ENCODE measurements around the gene ZNF593OS. TPM values are rescaled to one million over a fixed set of nuclear protein-coding genes. Genes with fewer than 3 reads are reported as not detected.

ZNF593OS gene
- total and polyA plus RNA-seq, 4 donors: 0.10 to 0.32 TPM; not detected in 2

GRCh38 chr1:26220199-26220912, 48.7 kb upstream of the ZNF593OS start:
- Histone ChIP-seq H3K27me3 (ENCODE audit: control insufficient read depth in 4 of 4, insufficient read depth in 4 of 4, low read length in 3 of 4) (no peaks in the 10 kb centered on the region), H3K27ac (ENCODE audit: low read depth in 1 of 2, low read length in 2 of 2) (no peak overlapping the region), H3K9ac (ENCODE audit: low read depth in 1 of 2, low read length in 2 of 2) (no peak overlapping the region), H3K4me3 (ENCODE audit: low read depth in 1 of 3, low read length in 3 of 3) (no peak overlapping the region), H3K9me3 (ENCODE audit: control insufficient read depth in 4 of 4, low read length in 3 of 4) (no peaks in the 10 kb centered on the region), H3K36me3 (ENCODE audit: control insufficient read depth in 4 of 4, insufficient read depth in 3 of 4, low read depth in 1 of 4, low read length in 3 of 4) (no peaks in the 10 kb centered on the region), H3K4me1 (ENCODE audit: control insufficient read depth in 4 of 4, insufficient read depth in 4 of 4, low read length in 3 of 4) (peaks cover 0 to 6% (median 3%) of the 10 kb centered on the region in 4 donors)
- WGBS: 78% methylated on average over 27 of the region's 27 CpGs
- DNase-seq (ENCODE audit: low spot score): no peak
- no peak for TF ChIP-seq EGR1 (IDR thresholded peaks at IDR 0.05; ENCODE audit: low read depth in 2 of 2)
- no peak for TF ChIP-seq HNF4G (IDR thresholded peaks at IDR 0.05)
- no peak for TF ChIP-seq YY1 (IDR thresholded peaks at IDR 0.05)
- no peak for TF ChIP-seq NR2F2 (IDR thresholded peaks at IDR 0.05)
- TF ChIP-seq, protein P1, sequence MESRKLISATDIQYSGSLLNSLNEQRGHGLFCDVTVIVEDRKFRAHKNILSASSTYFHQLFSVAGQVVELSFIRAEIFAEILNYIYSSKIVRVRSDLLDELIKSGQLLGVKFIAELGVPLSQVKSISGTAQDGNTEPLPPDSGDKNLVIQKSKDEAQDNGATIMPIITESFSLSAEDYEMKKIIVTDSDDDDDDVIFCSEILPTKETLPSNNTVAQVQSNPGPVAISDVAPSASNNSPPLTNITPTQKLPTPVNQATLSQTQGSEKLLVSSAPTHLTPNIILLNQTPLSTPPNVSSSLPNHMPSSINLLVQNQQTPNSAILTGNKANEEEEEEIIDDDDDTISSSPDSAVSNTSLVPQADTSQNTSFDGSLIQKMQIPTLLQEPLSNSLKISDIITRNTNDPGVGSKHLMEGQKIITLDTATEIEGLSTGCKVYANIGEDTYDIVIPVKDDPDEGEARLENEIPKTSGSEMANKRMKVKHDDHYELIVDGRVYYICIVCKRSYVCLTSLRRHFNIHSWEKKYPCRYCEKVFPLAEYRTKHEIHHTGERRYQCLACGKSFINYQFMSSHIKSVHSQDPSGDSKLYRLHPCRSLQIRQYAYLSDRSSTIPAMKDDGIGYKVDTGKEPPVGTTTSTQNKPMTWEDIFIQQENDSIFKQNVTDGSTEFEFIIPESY (IDR thresholded peaks at IDR 0.05): no peak
- no peak for TF ChIP-seq JUND (IDR thresholded peaks at IDR 0.05)
- no peak for TF ChIP-seq GABPA (IDR thresholded peaks at IDR 0.05 in 1 of 2, conservative IDR thresholded peaks at IDR 0.05 in 1 of 2)
- no peak for TF ChIP-seq FOXA1 (IDR thresholded peaks at IDR 0.05)
- TF ChIP-seq RAD21 (IDR thresholded peaks at IDR 0.05): no peak
- TF ChIP-seq, protein P2, sequence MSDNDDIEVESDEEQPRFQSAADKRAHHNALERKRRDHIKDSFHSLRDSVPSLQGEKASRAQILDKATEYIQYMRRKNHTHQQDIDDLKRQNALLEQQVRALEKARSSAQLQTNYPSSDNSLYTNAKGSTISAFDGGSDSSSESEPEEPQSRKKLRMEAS (IDR thresholded peaks at IDR 0.05): no peak
- no peak for TF ChIP-seq FOXA2 (IDR thresholded peaks at IDR 0.05)
- TF ChIP-seq SP1 (IDR thresholded peaks at IDR 0.05): no peak
- no peak for TF ChIP-seq CTCF (IDR thresholded peaks at IDR 0.05; ENCODE audit: low read depth, low read length, missing input control)
- no peak for TF ChIP-seq RXRA (IDR thresholded peaks at IDR 0.05)
- no peak for TF ChIP-seq REST (IDR thresholded peaks at IDR 0.05)
- TF ChIP-seq TAF1 (conservative IDR thresholded peaks at IDR 0.05): no peak
- TF ChIP-seq ATF3 (IDR thresholded peaks at IDR 0.05): no peak
- no peak for TF ChIP-seq HNF4A (conservative IDR thresholded peaks at IDR 0.05)

Data from liver (tissue), 9 donors.